ENCODE results near the gene CRB2. TPM values are rescaled to one million over a fixed set of nuclear protein-coding genes. Genes with fewer than 3 reads are reported as not detected.

The CRB2 gene
- total RNA-seq, 1 donor from 2014 or later, result 0.93 TPM

GRCh38 chr9:123357743-123358059, 1.7 kb downstream of the CRB2 start:
- H3K4me1 ChIP-seq, result no peaks in the 10 kb centered on the region
- peaks cover 14% of the 10 kb centered on the region for H3K27me3 ChIP-seq
- H3K27ac ChIP-seq, result no peak overlapping the region
- no peak for TF ChIP-seq CTCF (IDR thresholded peaks at IDR 0.05)
- no peak overlapping the region for H3K4me3 ChIP-seq
- no peaks in the 10 kb centered on the region for H3K36me3 ChIP-seq
- intact Hi-C loops (cut with DNase I), result no loop called here
- ATAC-seq (no peak), DNase-seq (no peak)
- H3K9me3 ChIP-seq, result no peaks in the 10 kb centered on the region

GRCh38 chr9:123358181-123358905, 2.3 kb downstream of the CRB2 start:
- intact Hi-C loops (cut with DNase I), result no loop called here
- Histone ChIP-seq H3K27me3 (peaks cover 12% of the 10 kb centered on the region), H3K36me3 (no peaks in the 10 kb centered on the region)

GRCh38 chr9:123359106-123359505, 3.1 kb downstream of the CRB2 start:
- intact Hi-C loops (cut with DNase I), result no loop called here
- ATAC-seq (no peak), DNase-seq (no peak)
- Histone ChIP-seq H3K27me3 (peaks cover 7% of the 10 kb centered on the region), H3K9me3 (no peaks in the 10 kb centered on the region), H3K27ac (no peak overlapping the region), H3K36me3 (no peaks in the 10 kb centered on the region), H3K4me3 (no peak overlapping the region), H3K4me1 (no peaks in the 10 kb centered on the region)
- no peak for TF ChIP-seq CTCF (IDR thresholded peaks at IDR 0.05)

More at GRCh38 chr9:123358181-123358905, 2.3 kb downstream of the CRB2 start:
- Histone ChIP-seq H3K4me3 (no peak overlapping the region), H3K27ac (no peak overlapping the region), H3K4me1 (no peaks in the 10 kb centered on the region), H3K9me3 (no peaks in the 10 kb centered on the region)
- TF ChIP-seq CTCF (IDR thresholded peaks at IDR 0.05), result no peak
- no peak for DNase-seq
- no peak for ATAC-seq

GRCh38 chr9:123359546-123359945, 3.5 kb downstream of the CRB2 start:
- intact Hi-C loops (cut with DNase I), result no loop called here
- no peaks in the 10 kb centered on the region for H3K36me3 ChIP-seq
- no peak for ATAC-seq
- H3K27ac ChIP-seq, result no peak overlapping the region
- H3K4me3 ChIP-seq, result no peak overlapping the region
- peaks cover 6% of the 10 kb centered on the region for H3K27me3 ChIP-seq
- TF ChIP-seq CTCF (IDR thresholded peaks at IDR 0.05), result no peak
- no peaks in the 10 kb centered on the region for H3K4me1 ChIP-seq
- no peaks in the 10 kb centered on the region for H3K9me3 ChIP-seq
- no peak for DNase-seq

- no peaks in the 10 kb centered on the region for H3K36me3 ChIP-seq
- H3K9me3 ChIP-seq, result no peaks in the 10 kb centered on the region
- H3K4me1 ChIP-seq, result no peaks in the 10 kb centered on the region
- intact Hi-C loops (cut with DNase I), result no loop called here
- DNase-seq, result peak; percentile 82
- peak; percentile 57 for ATAC-seq
- no peaks in the 10 kb centered on the region for H3K27me3 ChIP-seq
- TF ChIP-seq CTCF (IDR thresholded peaks at IDR 0.05), result no peak
- no peak overlapping the region for H3K4me3 ChIP-seq
- H3K27ac ChIP-seq, result no peak overlapping the region
These were observed 4.4 kb downstream of the CRB2 start for GRCh38 chr9:123360161-123361085.

Data from upper lobe of right lung (tissue), 1 donor.